Mucosa of descending colon (tissue), 3 donors: Measurements from ENCODE around the gene STPG2. TPM values are rescaled to one million over a fixed set of nuclear protein-coding genes. Genes with fewer than 3 reads are reported as not detected.
"Not testable (repeated sequence)": the region's sequence is repeated elsewhere in the genome, so short reads cannot be mapped to it uniquely, and the experiment has no call there.

ENCODE experiments used
- ATAC-seq: fragments of 200-7000 bp; cut with Tn5 transposase; one replicate; pipeline ENCODE4 v1.9.1; 2020; ENCODE audit warnings: mild to moderate bottlenecking, moderate library complexity
- DNase-seq, 3 donors: peaks; one replicate each; pipeline ENCODE4 v3.0.0-alpha.2; 2020
- H3K36me3 ChIP-seq: fragments of 200-600 bp; one replicate; pipeline ENCODE4 v1.8.0; 2021; ENCODE audit warnings: low read depth, mild to moderate bottlenecking
- H3K4me1 ChIP-seq: fragments of 200-600 bp; one replicate; pipeline ENCODE4 v1.8.0; 2021; ENCODE audit warnings: low read depth, mild to moderate bottlenecking
- H3K4me3 ChIP-seq: fragments of 200-600 bp; one replicate; pipeline ENCODE4 v1.8.0; 2021; ENCODE audit warnings: mild to moderate bottlenecking
- H3K9me3 ChIP-seq: fragments of 200-600 bp; one replicate; pipeline ENCODE4 v1.8.0; 2021; ENCODE audit warnings: mild to moderate bottlenecking
- CTCF ChIP-seq: fragments of 200-600 bp; IDR thresholded peaks from one replicate; pipeline ENCODE4 v1.8.0; 2022; ENCODE audit warnings: antibody characterized with exemption, mild to moderate bottlenecking
- intact Hi-C, 2 donors: fragments of 100-400 bp; cut with DNase I in 1 of 2; cut with micrococcal nuclease in 1 of 2; formaldehyde crosslinking; loops; one replicate each; pipeline versions ENCODE4 v1.11.0 to v1.11.1; 2022; cut with DNase I, micrococcal nuclease
- total RNA-seq, 3 donors: library from RNA; stranded (reverse); fragmentation: NEBNext Ultra II Directional in 2 of 3; extraction: Animal tissue kit (Norgen Biotek cat#: 25700) in 2 of 3; gene quantifications; one replicate each; pipeline versions ENCODE4 v1.2.1 to v1.2.4, GENCODE V29; 2021 to 2023
- donor health status: DM: no; HTN: no; CAD: no; lungs with moderate emphysema.
- donor health status: DM: no; HTN: no; CAD: no.
- donor health status: DM: no; HTN: yes; CAD: no.

STPG2 gene
- total RNA-seq, 3 donors from 2014 or later = 0.17 to 1.3 (median 0.41) TPM

GRCh38 chr4:97923096-97923495, 220.2 kb downstream of the STPG2 start:
- DNase-seq (peak in 1 of 3 donors; percentile 39), ATAC-seq (no peak)
- no peaks in the 10 kb centered on the region for H3K4me1 ChIP-seq
- no peak for TF ChIP-seq CTCF
- no peaks in the 10 kb centered on the region for H3K9me3 ChIP-seq
- H3K4me3 ChIP-seq = no peak overlapping the region
- intact Hi-C loops = no loop called here
- H3K36me3 ChIP-seq = no peaks in the 10 kb centered on the region

GRCh38 chr4:97917115-97917514, 226.2 kb downstream of the STPG2 start:
- no peak for TF ChIP-seq CTCF
- ATAC-seq (no peak), DNase-seq (peak in 1 of 3 donors; percentile 41)
- Histone ChIP-seq H3K4me3 (no peak overlapping the region), H3K4me1 (no peaks in the 10 kb centered on the region), H3K36me3 (no peaks in the 10 kb centered on the region), H3K9me3 (no peaks in the 10 kb centered on the region)
- intact Hi-C loops = no loop called here

- no peaks in the 10 kb centered on the region for H3K4me1 ChIP-seq
- intact Hi-C loops = no loop called here
- no peak overlapping the region for H3K4me3 ChIP-seq
- ATAC-seq = no peak
- no peak for DNase-seq
- TF ChIP-seq CTCF = no peak
- no peaks in the 10 kb centered on the region for H3K36me3 ChIP-seq
- no peaks in the 10 kb centered on the region for H3K9me3 ChIP-seq
Observed at GRCh38 chr4:97912156-97912555, 231.1 kb downstream of the STPG2 start.

- no peaks in the 10 kb centered on the region for H3K4me1 ChIP-seq
- no peaks in the 10 kb centered on the region for H3K36me3 ChIP-seq
- intact Hi-C loops = no loop called here
- H3K9me3 ChIP-seq = no peaks in the 10 kb centered on the region
- peak in 1 of 3 donors; percentile 21 for DNase-seq
- ATAC-seq = no peak
- no peak for TF ChIP-seq CTCF
- no peak overlapping the region for H3K4me3 ChIP-seq
Observed at GRCh38 chr4:97911236-97911906, 231.9 kb downstream of the STPG2 start.

- no peak for TF ChIP-seq CTCF
- intact Hi-C loops = no loop called here
- no peak for DNase-seq
- Histone ChIP-seq H3K9me3 (no peaks in the 10 kb centered on the region), H3K4me1 (no peaks in the 10 kb centered on the region), H3K36me3 (no peaks in the 10 kb centered on the region), H3K4me3 (no peak overlapping the region)
- no peak for ATAC-seq
Observed at GRCh38 chr4:97910005-97910404, 233.3 kb downstream of the STPG2 start.

- H3K36me3 ChIP-seq, intact Hi-C loops, ATAC-seq, H3K9me3 ChIP-seq, H3K4me1 ChIP-seq, H3K4me3 ChIP-seq: not testable (repeated sequence)
- DNase-seq = peak in 1 of 3 donors; percentile 22
Observed at GRCh38 chr4:97903436-97904189, 239.7 kb downstream of the STPG2 start.
